Pancreas (tissue), 10 donors: Measurements from ENCODE around the gene GMNC. TPM values are rescaled to one million over a fixed set of nuclear protein-coding genes. Genes with fewer than 3 reads are reported as not detected.

Experiments
- ATAC-seq, 4 donors: fragments of 200-7000 bp; cut with Tn5 transposase; one replicate each; pipeline versions ENCODE4 v1.8.0 to v1.9.1; 2020; ENCODE audit warnings: mild to moderate bottlenecking in 4 of 4, moderate library complexity in 4 of 4
- DNase-seq, 6 donors: peaks; one replicate each; pipeline ENCODE4 v3.0.0-alpha.2; 2020
- FAIRE-seq: peaks from 2 replicates; lab custom pipeline; 2012; peaks lifted over from hg19 to GRCh38; lab: Jason Lieb, UNC
- H3K27ac ChIP-seq, 4 donors: fragments of 200-600 bp; sonication (generic); 1 replicate in 3 of 4; 2 replicates in 1 of 4; pipeline versions ENCODE4 v1.5.0 to v1.8.0; 2020
- H3K27me3 ChIP-seq, 4 donors: fragments of 200-600 bp; one replicate each; pipeline ENCODE4 v1.8.0; 2021
- H3K36me3 ChIP-seq, 3 donors: fragments of 200-600 bp; sonication (generic) in 1 of 3; one replicate each; pipeline versions ENCODE4 v1.5.0 to v1.8.0; 2020 to 2021
- H3K4me1 ChIP-seq, 3 donors: fragments of 200-600 bp; one replicate each; pipeline ENCODE4 v1.8.0; 2021
- H3K4me3 ChIP-seq, 4 donors: fragments of 200-600 bp; sonication (generic) in 2 of 4; one replicate each; pipeline versions ENCODE4 v1.5.0 to v1.8.0; 2020 to 2021
- H3K9me3 ChIP-seq, 4 donors: fragments of 200-600 bp; one replicate each; pipeline ENCODE4 v1.8.0; 2021
- CTCF ChIP-seq, 4 donors: fragments of 200-600 bp; sonication (generic) in 3 of 4; IDR thresholded peaks; one replicate each; pipeline versions ENCODE4 v1.5.0 to v1.8.0; 2021; ENCODE audit warnings: antibody characterized with exemption in 4 of 4
- WGBS, 2 donors: extraction: QIAGEN DNeasy Blood & Tissue Kit; methylation state at CpG; one replicate each; pipeline ENCODE4 v1.1.7; 2013; 5-methylcytosine and 5-hydroxymethylcytosine counted together
- intact Hi-C, 3 donors: fragments of 100-400 bp; cut with DNase I; formaldehyde crosslinking; loops; one replicate each; pipeline versions ENCODE4 v1.11.1 to v1.14.2; 2022
- polyA plus RNA-seq, 2 donors: library from polyadenylated mRNA; stranded (reverse); fragments of 200-250 nt; gene quantifications; one replicate each; pipeline ENCODE4 v1.2.3, GENCODE V29; 2013
- total RNA-seq, 6 donors: library from RNA; stranded (reverse); fragmentation: NEBNext Ultra II Directional in 4 of 6; extraction: Animal tissue kit (Norgen Biotek cat#: 25700) in 4 of 6; gene quantifications; one replicate each; pipeline versions ENCODE4 v1.2.1 to v1.2.4, GENCODE V29; 2021 to 2023
- donor health status: healthy with polysubstance abuse.
- donor health status: DM: no; HTN: no; CAD: no; lungs with moderate emphysema.
- donor health status: DM: no; HTN: no; CAD: no.
- donor health status: control.
- donor health status: control.
- donor health status: Bipolar disorder and iron deficiency.
- donor health status: DM: yes; HTN: yes; CAD: no.
- donor health status: DM: no; HTN: no; CAD: no.
- donor health status: DM: no; HTN: no; CAD: no.
- donor health status: DM: yes; HTN: yes; CAD: no.

GMNC gene
- under 1 TPM; 0.06 to 0.37 (median 0.15) TPM for total RNA-seq
- polyA plus RNA-seq: under 1 TPM; 0.23 to 0.28 TPM

GRCh38 chr3:190862209-190863118, at the start of gene GMNC:
Gene GMNC, minus strand, starts transcription at chr3:190862694. Its CDS starts 79 bp downstream, at chr3:190862615.
- H3K4me3 ChIP-seq: peak within 1 kb of the TSS; percentile 55 to 68 (median 64)
- DNase-seq (peak; percentile 79 to 93 (median 87)), FAIRE-seq (no peak), ATAC-seq (peak; percentile 98 to 99 (median 98))
- H3K36me3 ChIP-seq: no peaks in the 10 kb centered on the region
- no peak for TF ChIP-seq CTCF (IDR thresholded peaks at IDR 0.05)
- H3K27me3 ChIP-seq: no peaks in the 10 kb centered on the region
- intact Hi-C loops: no loop called here
- H3K27ac ChIP-seq: peak within 1 kb of the TSS in 3 of 4 donors; percentile 10 to 62 (median 55)
- 4 to 5% methylated on average over 52 to 58 of the region's 58 CpGs for WGBS, 2 donors
- H3K9me3 ChIP-seq: no peaks in the 10 kb centered on the region
- H3K4me1 ChIP-seq: no peaks in the 10 kb centered on the region

- H3K4me3 ChIP-seq: no peak overlapping the region
- ATAC-seq: no peak
- intact Hi-C loops: no loop called here
- no peaks in the 10 kb centered on the region for H3K27me3 ChIP-seq
- no peak overlapping the region for H3K27ac ChIP-seq
- H3K4me1 ChIP-seq: no peaks in the 10 kb centered on the region
- TF ChIP-seq CTCF (IDR thresholded peaks at IDR 0.05): no peak
- H3K36me3 ChIP-seq: no peaks in the 10 kb centered on the region
- H3K9me3 ChIP-seq: no peaks in the 10 kb centered on the region
- no peak for DNase-seq
- 60 to 69% methylated on average over 4 of the region's 4 CpGs for WGBS, 2 donors
- FAIRE-seq: no peak
Measured at GRCh38 chr3:190911382-190911781, 48.9 kb upstream of the GMNC start.

- FAIRE-seq (no peak), DNase-seq (no peak), ATAC-seq (no peak)
- Histone ChIP-seq H3K9me3 (no peaks in the 10 kb centered on the region), H3K36me3 (no peaks in the 10 kb centered on the region), H3K4me1 (no peaks in the 10 kb centered on the region), H3K4me3 (no peak overlapping the region), H3K27me3 (no peaks in the 10 kb centered on the region), H3K27ac (no peak overlapping the region)
- WGBS, 2 donors: 75 to 81% methylated on average over 9 of the region's 9 CpGs
- TF ChIP-seq CTCF (IDR thresholded peaks at IDR 0.05): no peak
- intact Hi-C loops: no loop called here
Measured at GRCh38 chr3:190909908-190910307, 47.4 kb upstream of the GMNC start.

- Histone ChIP-seq H3K36me3 (no peaks in the 10 kb centered on the region), H3K27me3 (no peaks in the 10 kb centered on the region), H3K4me1 (no peaks in the 10 kb centered on the region), H3K9me3 (no peaks in the 10 kb centered on the region), H3K4me3 (no peak overlapping the region), H3K27ac (no peak overlapping the region)
- no peak for TF ChIP-seq CTCF (IDR thresholded peaks at IDR 0.05)
- DNase-seq: no peak
- ATAC-seq: no peak
- FAIRE-seq: no peak
- 68 to 71% methylated on average over 1 of the region's 1 CpG for WGBS, 2 donors
- intact Hi-C loops: no loop called here
Measured at GRCh38 chr3:190903156-190903555, 40.7 kb upstream of the GMNC start.

- intact Hi-C loops: no loop called here
- Histone ChIP-seq H3K27me3 (no peaks in the 10 kb centered on the region), H3K9me3 (no peaks in the 10 kb centered on the region), H3K4me1 (no peaks in the 10 kb centered on the region), H3K4me3 (no peak overlapping the region), H3K36me3 (no peaks in the 10 kb centered on the region), H3K27ac (no peak overlapping the region)
- TF ChIP-seq CTCF (IDR thresholded peaks at IDR 0.05): no peak
- DNase-seq (no peak), ATAC-seq (no peak), FAIRE-seq (no peak)
- 64 to 76% methylated on average over 2 of the region's 2 CpGs for WGBS, 2 donors
Measured at GRCh38 chr3:190902292-190902691, 39.8 kb upstream of the GMNC start.
